Activated naive CD8-positive, alpha-beta T cell treated with anti-CD3 and anti-CD28 coated beads, Interleukin-2, amount 50 U/mL, for 24 hours (primary cell): ENCODE measurements around the gene DNAAF8.
"Not testable (repeated sequence)": the region's sequence is repeated elsewhere in the genome, so short reads cannot be mapped to it uniquely, and the experiment has no call there.

ENCODE experiments used
- ATAC-seq: fragments of 150-1000 bp; cut with Tn5 transposase; one replicate; pipeline ENCODE4 v1.10.0; 2021
- DNase-seq: peaks from one replicate; pipeline ENCODE4 v3.0.0; 2021
- H3K27ac Mint-ChIP-seq: one replicate; pipeline ENCODE4 v1.8.0; 2021; ENCODE audit warnings: mild to moderate bottlenecking, mixed read lengths
- H3K27me3 Mint-ChIP-seq: one replicate; pipeline ENCODE4 v1.8.0; 2021; ENCODE audit warnings: mixed read lengths
- H3K36me3 Mint-ChIP-seq: one replicate; pipeline ENCODE4 v1.8.0; 2021; ENCODE audit warnings: low read depth, mixed read lengths
- H3K4me1 Mint-ChIP-seq: one replicate; pipeline ENCODE4 v1.8.0; 2021; ENCODE audit warnings: mixed read lengths
- H3K4me3 Mint-ChIP-seq: one replicate; pipeline ENCODE4 v1.8.0; 2021; ENCODE audit warnings: mild to moderate bottlenecking, moderate library complexity, mixed read lengths
- H3K9me3 Mint-ChIP-seq: one replicate; pipeline ENCODE4 v1.8.0; 2021; ENCODE audit warnings: mixed read lengths

The DNAAF8 gene

DNA sequence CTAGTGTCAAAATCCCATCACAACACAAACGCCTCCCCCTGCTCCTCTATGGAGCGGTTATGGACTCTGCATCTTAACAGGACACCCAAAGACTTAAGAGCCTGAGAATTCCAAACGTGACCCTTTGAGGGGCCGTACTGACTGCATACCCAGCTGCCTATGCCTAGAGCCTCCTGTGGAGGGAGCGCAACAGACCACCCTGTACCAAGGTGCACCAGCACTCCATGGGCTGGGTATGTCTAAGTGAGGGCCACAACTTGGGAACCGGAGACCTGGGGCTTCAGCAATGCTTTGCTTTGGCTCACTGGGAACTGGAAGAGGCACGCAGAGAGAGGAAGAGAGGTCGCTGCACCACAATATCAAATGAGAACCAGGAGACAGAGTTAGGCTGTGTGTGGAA, 5.7 kb upstream of the DNAAF8 start:
- H3K27ac Mint-ChIP-seq: no peak overlapping the region
- DNase-seq: no peak
- H3K9me3 Mint-ChIP-seq: no peaks in the 10 kb centered on the region
- peaks cover 9% of the 10 kb centered on the region for H3K4me1 Mint-ChIP-seq
- no peak overlapping the region for H3K4me3 Mint-ChIP-seq
- ATAC-seq: no peak
- no peaks in the 10 kb centered on the region for H3K27me3 Mint-ChIP-seq
- H3K36me3 Mint-ChIP-seq: peaks cover 15% of the 10 kb centered on the region

- H3K27me3 Mint-ChIP-seq: no peaks in the 10 kb centered on the region
- no peak for ATAC-seq
- peaks cover 16% of the 10 kb centered on the region for H3K4me1 Mint-ChIP-seq
- no peak for DNase-seq
- peaks cover 15% of the 10 kb centered on the region for H3K36me3 Mint-ChIP-seq
- H3K27ac Mint-ChIP-seq: no peak overlapping the region
- no peaks in the 10 kb centered on the region for H3K9me3 Mint-ChIP-seq
- H3K4me3 Mint-ChIP-seq: no peak overlapping the region
These were observed 4.5 kb upstream of the DNAAF8 start for GRCh38 chr16:4729876-4730275.

DNA sequence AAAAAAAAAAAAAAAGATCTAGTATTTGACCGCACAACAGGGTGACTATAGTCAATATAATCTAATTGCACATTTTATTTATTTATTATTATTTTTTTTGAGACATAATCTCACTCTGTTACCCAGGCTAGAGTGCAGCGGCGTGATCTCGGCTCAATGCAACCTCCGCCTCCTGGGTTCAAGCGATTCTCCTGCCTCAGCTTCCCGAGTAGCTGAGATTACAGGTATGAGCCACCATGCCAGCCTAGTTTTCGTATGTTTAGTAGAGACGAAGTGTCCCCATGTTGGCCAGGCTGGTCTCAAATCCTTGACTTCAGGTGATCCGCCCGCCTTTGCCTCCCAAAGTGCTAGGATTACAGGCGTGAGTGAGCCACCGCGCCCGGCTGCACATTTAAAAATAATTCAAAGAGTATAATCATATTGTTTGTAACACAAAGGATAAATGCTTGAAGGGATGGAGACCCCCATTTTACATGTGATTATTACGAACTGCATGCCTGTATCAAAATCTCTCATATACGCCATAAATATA, 1.1 kb upstream of the DNAAF8 start:
- Mint-ChIP-seq H3K4me3 (peak overlapping the region; percentile 87), H3K4me1 (peaks cover 22% of the 10 kb centered on the region), H3K27me3 (no peaks in the 10 kb centered on the region), H3K36me3 (peaks cover 9% of the 10 kb centered on the region), H3K9me3 (no peaks in the 10 kb centered on the region), H3K27ac (peak overlapping the region; percentile 69)
- DNase-seq (no peak), ATAC-seq (no peak)

DNA sequence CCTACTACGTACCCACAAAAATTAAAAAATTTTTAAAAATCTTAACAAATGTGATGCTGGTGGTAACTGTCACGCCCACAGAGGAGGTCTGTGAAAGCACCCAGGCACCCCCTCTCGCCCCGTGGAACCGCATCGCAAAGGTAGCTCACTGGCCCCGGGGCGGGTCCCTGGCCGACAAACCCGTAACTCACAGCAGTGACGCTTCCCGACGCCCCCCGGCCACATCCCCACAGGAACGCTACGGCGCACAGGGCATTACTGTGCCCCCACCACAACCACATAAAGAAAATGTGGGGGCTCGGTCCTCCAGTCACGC, 632 bp upstream of the DNAAF8 start:
- DNase-seq: peak; percentile 40

GRCh38 chr16:4734730-4735535, 596 bp downstream of the DNAAF8 start:
- peaks cover 22% of the 10 kb centered on the region for H3K4me1 Mint-ChIP-seq
- peak; percentile 82 for ATAC-seq
- no peaks in the 10 kb centered on the region for H3K9me3 Mint-ChIP-seq
- H3K27me3 Mint-ChIP-seq: no peaks in the 10 kb centered on the region
- peaks cover 3% of the 10 kb centered on the region for H3K36me3 Mint-ChIP-seq
- DNase-seq: peak; percentile 94
- H3K4me3 Mint-ChIP-seq: peak overlapping the region; percentile 87
- peak overlapping the region; percentile 79 for H3K27ac Mint-ChIP-seq

More for the DNA sequence above, 632 bp upstream of the DNAAF8 start:
- Mint-ChIP-seq H3K27me3 (no peaks in the 10 kb centered on the region), H3K4me1 (peaks cover 22% of the 10 kb centered on the region), H3K4me3 (peak overlapping the region; percentile 87), H3K9me3 (no peaks in the 10 kb centered on the region), H3K27ac (peak overlapping the region; percentile 69), H3K36me3 (peaks cover 6% of the 10 kb centered on the region)
- peak; percentile 2 for ATAC-seq

GRCh38 chr16:4736546-4736945, 2.2 kb downstream of the DNAAF8 start:
- ATAC-seq (no peak), DNase-seq (no peak)
- Mint-ChIP-seq H3K27me3 (no peaks in the 10 kb centered on the region), H3K9me3 (no peaks in the 10 kb centered on the region), H3K36me3 (no peaks in the 10 kb centered on the region), H3K4me3 (no peak overlapping the region), H3K27ac (no peak overlapping the region), H3K4me1 (peaks cover 22% of the 10 kb centered on the region)

- H3K4me1 Mint-ChIP-seq: peaks cover 22% of the 10 kb centered on the region
- H3K4me3 Mint-ChIP-seq: no peak overlapping the region
- H3K27ac Mint-ChIP-seq: no peak overlapping the region
- H3K9me3 Mint-ChIP-seq: no peaks in the 10 kb centered on the region
- ATAC-seq (no peak), DNase-seq (no peak)
- H3K27me3 Mint-ChIP-seq: no peaks in the 10 kb centered on the region
- no peaks in the 10 kb centered on the region for H3K36me3 Mint-ChIP-seq
These were observed 3.2 kb downstream of the DNAAF8 start for GRCh38 chr16:4737545-4737944.

- not testable (repeated sequence) for H3K27ac Mint-ChIP-seq
These were observed 4.0 kb downstream of the DNAAF8 start for GRCh38 chr16:4738370-4738769.

DNA sequence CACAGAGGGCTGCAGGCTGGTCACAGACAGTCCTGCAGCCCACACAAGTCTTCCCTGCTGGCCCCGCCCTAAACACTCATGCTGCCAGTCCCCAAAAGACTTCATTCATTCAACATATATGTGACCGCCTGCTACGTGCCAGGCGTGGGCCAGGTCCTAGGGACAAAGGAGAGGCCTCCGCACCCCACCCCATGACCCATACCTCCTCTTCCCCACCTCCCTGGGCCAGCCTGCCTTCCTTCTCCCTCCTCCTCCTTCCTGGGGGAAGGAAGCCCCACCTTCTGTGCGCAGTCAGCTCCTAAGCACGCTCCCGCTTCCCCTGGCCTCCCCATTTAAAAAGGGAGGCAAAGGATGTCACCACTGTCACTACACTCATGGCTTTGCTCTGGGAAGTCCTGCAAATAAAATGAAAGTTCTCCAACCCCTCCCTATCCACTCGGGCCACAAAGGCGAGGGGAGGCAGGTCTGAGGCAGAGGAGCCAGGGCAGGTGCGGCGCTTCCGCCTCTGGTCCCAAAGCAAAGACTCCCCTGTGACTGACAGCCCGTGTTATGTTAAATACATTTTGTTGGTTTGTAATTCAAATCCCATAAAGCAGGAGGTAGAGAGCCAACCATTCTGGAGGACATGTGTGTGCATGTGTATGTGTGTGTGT, 9.0 kb downstream of the DNAAF8 start:
- Mint-ChIP-seq H3K9me3 (no peaks in the 10 kb centered on the region), H3K27me3 (no peaks in the 10 kb centered on the region), H3K36me3 (no peaks in the 10 kb centered on the region), H3K27ac (no peak overlapping the region), H3K4me1 (peaks cover 17% of the 10 kb centered on the region), H3K4me3 (no peak overlapping the region)
- DNase-seq (no peak), ATAC-seq (no peak)

More at GRCh38 chr16:4738370-4738769, 4.0 kb downstream of the DNAAF8 start:
- not testable (repeated sequence) for H3K4me3 Mint-ChIP-seq, H3K36me3 Mint-ChIP-seq, DNase-seq, ATAC-seq, H3K27me3 Mint-ChIP-seq, H3K9me3 Mint-ChIP-seq
- H3K4me1 Mint-ChIP-seq: peaks cover 18% of the 10 kb centered on the region

GRCh38 chr16:4744555-4745273, 10.4 kb downstream of the DNAAF8 start:
- Mint-ChIP-seq H3K9me3 (no peaks in the 10 kb centered on the region), H3K27me3 (no peaks in the 10 kb centered on the region), H3K27ac (no peak overlapping the region), H3K36me3 (no peaks in the 10 kb centered on the region), H3K4me3 (no peak overlapping the region), H3K4me1 (peaks cover 20% of the 10 kb centered on the region)
- ATAC-seq (no peak), DNase-seq (no peak)

DNA sequence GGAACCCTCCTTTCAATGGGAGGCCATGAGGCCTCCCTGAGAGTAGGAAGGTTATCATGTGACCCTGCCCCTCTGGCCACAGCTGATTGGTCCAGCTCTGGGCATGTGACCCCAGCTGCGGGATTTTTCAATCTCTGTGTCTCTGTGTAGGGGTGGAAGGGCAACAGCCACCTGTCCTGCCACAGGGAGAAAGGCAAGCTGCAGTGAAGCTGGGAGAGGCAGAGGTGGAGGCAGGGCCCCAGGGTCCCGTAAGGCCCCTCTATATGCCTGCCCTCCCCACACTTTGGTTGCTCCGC, 10.9 kb downstream of the DNAAF8 start:
- no peak for DNase-seq
- no peaks in the 10 kb centered on the region for H3K9me3 Mint-ChIP-seq
- H3K36me3 Mint-ChIP-seq: no peaks in the 10 kb centered on the region
- H3K4me3 Mint-ChIP-seq: no peak overlapping the region
- no peaks in the 10 kb centered on the region for H3K27me3 Mint-ChIP-seq
- no peak overlapping the region for H3K27ac Mint-ChIP-seq
- peaks cover 20% of the 10 kb centered on the region for H3K4me1 Mint-ChIP-seq
- ATAC-seq: no peak

DNA sequence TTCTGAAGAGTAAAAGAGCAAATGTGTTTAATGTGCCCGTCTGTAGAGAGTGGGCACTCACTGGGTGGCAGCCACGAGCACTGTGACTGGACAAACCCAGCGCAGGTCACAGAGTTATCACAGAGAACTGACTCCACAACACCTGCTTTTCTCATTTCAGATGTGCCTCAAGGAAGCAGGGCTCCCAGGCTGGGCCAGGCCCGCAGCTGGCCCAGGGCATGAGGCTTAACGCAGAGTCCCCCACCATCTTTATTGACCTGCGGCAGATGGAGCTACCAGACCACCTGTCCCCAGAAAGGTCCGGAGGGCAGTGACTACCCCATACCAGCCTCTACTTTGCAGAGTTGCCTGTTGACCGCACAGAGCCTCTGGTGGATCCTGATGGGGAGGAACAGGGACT, 11.9 kb downstream of the DNAAF8 start:
- DNase-seq (no peak), ATAC-seq (no peak)
- peaks cover 20% of the 10 kb centered on the region for H3K4me1 Mint-ChIP-seq
- no peaks in the 10 kb centered on the region for H3K9me3 Mint-ChIP-seq
- no peak overlapping the region for H3K27ac Mint-ChIP-seq
- H3K36me3 Mint-ChIP-seq: no peaks in the 10 kb centered on the region
- no peak overlapping the region for H3K4me3 Mint-ChIP-seq
- no peaks in the 10 kb centered on the region for H3K27me3 Mint-ChIP-seq

- Mint-ChIP-seq H3K27ac (no peak overlapping the region), H3K9me3 (no peaks in the 10 kb centered on the region), H3K27me3 (no peaks in the 10 kb centered on the region), H3K4me3 (no peak overlapping the region), H3K36me3 (no peaks in the 10 kb centered on the region), H3K4me1 (peaks cover 20% of the 10 kb centered on the region)
- no peak for DNase-seq
- peak; percentile 20 for ATAC-seq
These were observed 12.7 kb downstream of the DNAAF8 start for GRCh38 chr16:4746991-4747574.

- Mint-ChIP-seq H3K36me3 (peaks cover 1% of the 10 kb centered on the region), H3K4me3 (peak overlapping the region; percentile 12), H3K27me3 (no peaks in the 10 kb centered on the region), H3K9me3 (no peaks in the 10 kb centered on the region), H3K4me1 (peaks cover 20% of the 10 kb centered on the region), H3K27ac (peak overlapping the region; percentile 60)
- no peak for DNase-seq
- no peak for ATAC-seq
These were observed 13.8 kb downstream of the DNAAF8 start for GRCh38 chr16:4747906-4748681.
